CD4-positive, alpha-beta T cell (primary cell): ENCODE measurements around the gene GNAS-AS1. TPM values are rescaled to one million over a fixed set of nuclear protein-coding genes. Genes with fewer than 3 reads are reported as not detected.

ENCODE experiments used
- ATAC-seq: fragments of 200-7000 bp; cut with Tn5 transposase; one replicate; pipeline ENCODE4 v1.10.0; 2022; ENCODE audit warnings: mild to moderate bottlenecking; ENCODE audit not compliant: poor library complexity
- CTCF ChIA-PET: fragments of 350-600 bp; sonication (Branson Sonifier 250); formaldehyde crosslinking; loops from one replicate; lab custom pipeline; 2021; ENCODE audit warnings: antibody characterized with exemption, inconsistent platforms; lab: Charles Lee
- POLR2A ChIA-PET: fragments of 350-600 bp; sonication (Branson Sonifier 250); formaldehyde crosslinking; loops from one replicate; lab custom pipeline; 2021; ENCODE audit warnings: antibody characterized with exemption, inconsistent platforms; lab: Charles Lee
- DNase-seq, 14 experiments: peaks; one replicate each; pipeline ENCODE4 v3.0.0-alpha.2; 2013 to 2020; ENCODE audit warnings: mixed read lengths in 2 of 14
- H3K27ac ChIP-seq, 2 donors: one replicate each; pipeline versions ENCODE4 v1.5.1 to v1.7.0; 2013; ENCODE audit warnings: low read length in 2 of 2, low read depth in 1 of 2, mild to moderate bottlenecking in 1 of 2
- H3K27me3 ChIP-seq, 2 experiments: 1 replicate in 1 of 2; 2 replicates in 1 of 2; pipeline versions ENCODE4 v1.6.1 to v1.7.0; 2013; ENCODE audit warnings: low read length in 2 of 2, control low read depth in 1 of 2, mild to moderate bottlenecking in 1 of 2, moderate library complexity in 1 of 2; ENCODE audit not compliant: insufficient read depth in 2 of 2, control insufficient read depth in 1 of 2
- H3K36me3 ChIP-seq: one replicate; pipeline ENCODE4 v1.6.1; 2013; ENCODE audit warnings: low read length, control low read depth; ENCODE audit not compliant: insufficient read depth
- H3K4me1 ChIP-seq: one replicate; pipeline ENCODE4 v1.6.1; 2013; ENCODE audit warnings: low read length, control low read depth; ENCODE audit not compliant: insufficient read depth
- H3K4me3 ChIP-seq: one replicate; pipeline ENCODE4 v1.5.1; 2013; ENCODE audit warnings: mild to moderate bottlenecking, low read length, moderate library complexity
- H3K9me3 ChIP-seq, 2 experiments: 1 replicate in 1 of 2; 2 replicates in 1 of 2; pipeline versions ENCODE4 v1.6.1 to v1.7.0; 2013; ENCODE audit warnings: low read length in 2 of 2, mild to moderate bottlenecking in 2 of 2, control low read depth in 1 of 2, moderate library complexity in 1 of 2; ENCODE audit not compliant: control insufficient read depth in 1 of 2, insufficient read depth in 1 of 2
- H3K27ac Mint-ChIP-seq: one replicate; pipeline ENCODE4 v1.8.0; 2020; ENCODE audit warnings: mixed read lengths
- H3K27me3 Mint-ChIP-seq: one replicate; pipeline ENCODE4 v1.8.0; 2021; ENCODE audit warnings: mixed read lengths
- H3K36me3 Mint-ChIP-seq: one replicate; pipeline ENCODE4 v1.8.0; 2021; ENCODE audit warnings: low read depth, mixed read lengths
- H3K4me1 Mint-ChIP-seq: one replicate; pipeline ENCODE4 v1.8.0; 2021; ENCODE audit warnings: low read depth, mixed read lengths
- H3K4me3 Mint-ChIP-seq: one replicate; pipeline ENCODE4 v1.8.0; 2020; ENCODE audit warnings: mild to moderate bottlenecking, mixed read lengths
- H3K9me3 Mint-ChIP-seq: one replicate; pipeline ENCODE4 v1.8.0; 2020; ENCODE audit warnings: mixed read lengths
- CTCF ChIP-seq: fragments of 200-600 bp; IDR thresholded peaks from one replicate; pipeline ENCODE4 v1.8.0; 2022; ENCODE audit warnings: antibody characterized with exemption, mild to moderate bottlenecking
- intact Hi-C, 2 experiments: fragments of 100-400 bp; cut with DNase I in 1 of 2; cut with micrococcal nuclease in 1 of 2; formaldehyde crosslinking; loops; one replicate each; pipeline versions ENCODE4 v1.15.1 to v1.9.0; 2023 to 2025; cut with DNase I, micrococcal nuclease
- total RNA-seq, 174 experiments: library from RNA in 2 of 174; stranded (reverse) in 2 of 174; gene quantifications; one replicate each; pipeline ENCODE4 v1.2.3 and lab custom pipeline; 2021 to 2026

The GNAS-AS1 gene
- total RNA-seq, 2 experiments from 2014 or later, result not detected

- POLR2A ChIA-PET, result no interaction called here
- H3K27me3 Mint-ChIP-seq, result peaks cover 19% of the 10 kb centered on the region
- H3K4me1 Mint-ChIP-seq, result no peaks in the 10 kb centered on the region
- no peak overlapping the region for H3K27ac Mint-ChIP-seq
- CTCF ChIA-PET, result no interaction called here
- no peak for TF ChIP-seq CTCF
- no peaks in the 10 kb centered on the region for H3K9me3 ChIP-seq
- H3K4me1 ChIP-seq, result no peaks in the 10 kb centered on the region
- no peaks in the 10 kb centered on the region for H3K27me3 ChIP-seq
- no peak for ATAC-seq
- H3K27ac ChIP-seq, result no peak overlapping the region
- intact Hi-C loops, result no loop called here
- no peak overlapping the region for H3K4me3 ChIP-seq
- H3K9me3 Mint-ChIP-seq, result no peaks in the 10 kb centered on the region
- H3K36me3 ChIP-seq, result no peaks in the 10 kb centered on the region
- H3K4me3 Mint-ChIP-seq, result no peak overlapping the region
- DNase-seq, result no peak
- no peaks in the 10 kb centered on the region for H3K36me3 Mint-ChIP-seq
Measured at GRCh38 chr20:58794510-58795180, 56.1 kb downstream of the GNAS-AS1 start.

- no peaks in the 10 kb centered on the region for H3K9me3 ChIP-seq
- Mint-ChIP-seq H3K4me3 (no peak overlapping the region), H3K36me3 (no peaks in the 10 kb centered on the region), H3K9me3 (no peaks in the 10 kb centered on the region), H3K27ac (no peak overlapping the region), H3K27me3 (peaks cover 26% of the 10 kb centered on the region), H3K4me1 (no peaks in the 10 kb centered on the region)
- ChIA-PET CTCF (no interaction called here), POLR2A (no interaction called here)
- no peak overlapping the region for H3K4me3 ChIP-seq
- ATAC-seq (no peak), DNase-seq (no peak)
- peaks cover 0 to 3% of the 10 kb centered on the region in 2 experiments for H3K27me3 ChIP-seq
- H3K4me1 ChIP-seq, result no peaks in the 10 kb centered on the region
- no peaks in the 10 kb centered on the region for H3K36me3 ChIP-seq
- TF ChIP-seq CTCF, result no peak
- H3K27ac ChIP-seq, result no peak overlapping the region
- intact Hi-C loops, result no loop called here
Measured at GRCh38 chr20:58793512-58794420, 56.9 kb downstream of the GNAS-AS1 start.

- Histone ChIP-seq H3K4me1 (no peaks in the 10 kb centered on the region), H3K36me3 (no peaks in the 10 kb centered on the region), H3K4me3 (no peak overlapping the region), H3K27me3 (peaks cover 0 to 3% of the 10 kb centered on the region in 2 experiments), H3K9me3 (no peaks in the 10 kb centered on the region), H3K27ac (no peak overlapping the region)
- TF ChIP-seq CTCF, result no peak
- H3K9me3 Mint-ChIP-seq, result no peaks in the 10 kb centered on the region
- H3K4me1 Mint-ChIP-seq, result no peaks in the 10 kb centered on the region
- ChIA-PET POLR2A (no interaction called here), CTCF (no interaction called here)
- DNase-seq, result no peak
- H3K4me3 Mint-ChIP-seq, result no peak overlapping the region
- no peaks in the 10 kb centered on the region for H3K36me3 Mint-ChIP-seq
- no peak for ATAC-seq
- no peak overlapping the region for H3K27ac Mint-ChIP-seq
- H3K27me3 Mint-ChIP-seq, result peaks cover 26% of the 10 kb centered on the region
- intact Hi-C loops, result no loop called here
Measured at GRCh38 chr20:58792426-58792825, 58.3 kb downstream of the GNAS-AS1 start.
